HG03025 (cell line): ENCODE results near the gene ME3.

Experiments
- ATAC-seq: cut with Tn5 transposase; IDR thresholded peaks from one replicate; pipeline ENCODE4 v1.9.1; 2021; ENCODE audit warnings: mild to moderate bottlenecking, moderate library complexity; ENCODE audit not compliant: unreplicated experiment, low FRiP score

ME3 gene

GRCh38 chr11:86592047-86592591 lies 80.3 kb downstream of the ME3 start:
- no peak for ATAC-seq

- ATAC-seq, result no peak
These were observed 80.8 kb downstream of the ME3 start for GRCh38 chr11:86591631-86592030.

- no peak for ATAC-seq
These were observed 82.4 kb downstream of the ME3 start for GRCh38 chr11:86589856-86590589.

- no peak for ATAC-seq
These were observed 83.2 kb downstream of the ME3 start for GRCh38 chr11:86589204-86589603.

GRCh38 chr11:86588566-86589090 lies 83.8 kb downstream of the ME3 start:
- ATAC-seq, result no peak

GRCh38 chr11:86587264-86588193 lies 84.9 kb downstream of the ME3 start:
- ATAC-seq, result no peak

- ATAC-seq, result no peak
These were observed 86.1 kb downstream of the ME3 start for GRCh38 chr11:86586307-86586706.

GRCh38 chr11:86582898-86583297 lies 89.5 kb downstream of the ME3 start:
- no peak for ATAC-seq

GRCh38 chr11:86580535-86580934 lies 91.9 kb downstream of the ME3 start:
- ATAC-seq, result no peak

- no peak for ATAC-seq
These were observed 93.0 kb downstream of the ME3 start for GRCh38 chr11:86579406-86579731.

GRCh38 chr11:86578727-86579405 lies 93.5 kb downstream of the ME3 start:
- no peak for ATAC-seq

GRCh38 chr11:86577644-86578636 lies 94.5 kb downstream of the ME3 start:
- ATAC-seq, result no peak

GRCh38 chr11:86576946-86577624 lies 95.3 kb downstream of the ME3 start:
- ATAC-seq, result no peak

GRCh38 chr11:86575927-86576326 lies 96.5 kb downstream of the ME3 start:
- no peak for ATAC-seq

GRCh38 chr11:86575208-86575855 lies 97.1 kb downstream of the ME3 start:
- no peak for ATAC-seq

- no peak for ATAC-seq
These were observed 97.8 kb downstream of the ME3 start for GRCh38 chr11:86574493-86575207.

- ATAC-seq, result no peak
These were observed 101.0 kb downstream of the ME3 start for GRCh38 chr11:86571273-86571948.
